Occipital lobe (tissue), 2 donors: ENCODE results near the gene FMNL3. TPM values are rescaled to one million over a fixed set of nuclear protein-coding genes. Genes with fewer than 3 reads are reported as not detected.
"Not testable (repeated sequence)": the region's sequence is repeated elsewhere in the genome, so short reads cannot be mapped to it uniquely, and the experiment has no call there.

Experiments
- DNase-seq: peaks from one replicate; lab custom pipeline; 2025; lab: John Stamatoyannopoulos, UW
- total RNA-seq: library from RNA; depleted of rRNA; stranded (reverse); fragments of >200 nt; gene quantifications from one replicate; pipeline ENCODE4 v1.2.3, GENCODE V29; 2014

The FMNL3 gene
- total RNA-seq, 1 donor from 2014 or later, result 12.0 TPM

- not testable (repeated sequence) for DNase-seq
Observed at GRCh38 chr12:49713952-49714351, 6.7 kb upstream of the FMNL3 start.

- DNase-seq, result no peak
Observed at GRCh38 chr12:49708851-49709250, 1.6 kb upstream of the FMNL3 start.

- DNase-seq, result no peak
Observed at GRCh38 chr12:49707812-49708147, 575 bp upstream of the FMNL3 start.

GRCh38 chr12:49706351-49707127, 666 bp downstream of the FMNL3 start:
- peak; percentile 14 for DNase-seq

GRCh38 chr12:49705479-49706134, 1.6 kb downstream of the FMNL3 start:
- DNase-seq, result peak; percentile 10

GRCh38 chr12:49703647-49704137, 3.5 kb downstream of the FMNL3 start:
- DNase-seq, result no peak

GRCh38 chr12:49702676-49703215, 4.5 kb downstream of the FMNL3 start:
- no peak for DNase-seq

- DNase-seq, result no peak
Observed at GRCh38 chr12:49702009-49702408, 5.2 kb downstream of the FMNL3 start.

GRCh38 chr12:49698619-49699545, 8.3 kb downstream of the FMNL3 start:
- DNase-seq, result no peak

- no peak for DNase-seq
Observed at GRCh38 chr12:49697808-49698207, 9.4 kb downstream of the FMNL3 start.

GRCh38 chr12:49696723-49697122, 10.5 kb downstream of the FMNL3 start:
- DNase-seq, result no peak

GRCh38 chr12:49693931-49694444, 13.2 kb downstream of the FMNL3 start:
- DNase-seq, result no peak

- DNase-seq, result no peak
Observed at GRCh38 chr12:49692851-49693250, 14.4 kb downstream of the FMNL3 start.

GRCh38 chr12:49689785-49690184, 17.4 kb downstream of the FMNL3 start:
- DNase-seq, result no peak

- DNase-seq, result no peak
Observed at GRCh38 chr12:49689237-49689636, 18.0 kb downstream of the FMNL3 start.

- DNase-seq, result no peak
Observed at GRCh38 chr12:49687941-49688340, 19.3 kb downstream of the FMNL3 start.

GRCh38 chr12:49684310-49684854, 22.8 kb downstream of the FMNL3 start:
- DNase-seq, result no peak

- DNase-seq, result no peak
Observed at GRCh38 chr12:49683599-49684309, 23.5 kb downstream of the FMNL3 start.

- no peak for DNase-seq
Observed at GRCh38 chr12:49680075-49680474, 27.1 kb downstream of the FMNL3 start.

GRCh38 chr12:49678711-49679110, 28.5 kb downstream of the FMNL3 start:
- no peak for DNase-seq
